Measurements from ENCODE around the gene SUMO2. TPM values are rescaled to one million over a fixed set of nuclear protein-coding genes. Genes with fewer than 3 reads are reported as not detected.
"Not testable (repeated sequence)": the region's sequence is repeated elsewhere in the genome, so short reads cannot be mapped to it uniquely, and the experiment has no call there.

Gene SUMO2
- total RNA-seq, 1 donor from 2014 or later = 657 TPM

- H3K9me3 Mint-ChIP-seq (ENCODE audit: unreplicated experiment) = no peaks in the 10 kb centered on the region
- H3K4me1 Mint-ChIP-seq (ENCODE audit: unreplicated experiment) = peaks cover 4% of the 10 kb centered on the region
- peaks cover 6% of the 10 kb centered on the region for H3K36me3 Mint-ChIP-seq (ENCODE audit: low read depth, unreplicated experiment)
- H3K27me3 Mint-ChIP-seq (ENCODE audit: unreplicated experiment) = no peaks in the 10 kb centered on the region
- TF ChIP-seq CTCF (IDR thresholded peaks at IDR 0.05; ENCODE audit: unreplicated experiment) = no peak
- no peak for DNase-seq (ENCODE audit: low spot score)
- no peak overlapping the region for H3K27ac Mint-ChIP-seq (ENCODE audit: unreplicated experiment)
- no peak overlapping the region for H3K4me3 Mint-ChIP-seq (ENCODE audit: unreplicated experiment)
Observed at GRCh38 chr17:75160211-75160610, 22.5 kb downstream of the SUMO2 start.

GRCh38 chr17:75159196-75160031 is 23.3 kb downstream of the SUMO2 start:
- Mint-ChIP-seq H3K27ac (ENCODE audit: unreplicated experiment) (no peak overlapping the region), H3K27me3 (ENCODE audit: unreplicated experiment) (no peaks in the 10 kb centered on the region), H3K9me3 (ENCODE audit: unreplicated experiment) (no peaks in the 10 kb centered on the region), H3K4me3 (ENCODE audit: unreplicated experiment) (peak overlapping the region; percentile 21), H3K36me3 (ENCODE audit: low read depth, unreplicated experiment) (peaks cover 6% of the 10 kb centered on the region), H3K4me1 (ENCODE audit: unreplicated experiment) (peaks cover 9% of the 10 kb centered on the region)
- DNase-seq (ENCODE audit: low spot score) = no peak
- no peak for TF ChIP-seq CTCF (IDR thresholded peaks at IDR 0.05; ENCODE audit: unreplicated experiment)

- H3K4me3 Mint-ChIP-seq (ENCODE audit: unreplicated experiment); DNase-seq (ENCODE audit: low spot score); H3K27ac Mint-ChIP-seq (ENCODE audit: unreplicated experiment); H3K9me3 Mint-ChIP-seq (ENCODE audit: unreplicated experiment); H3K27me3 Mint-ChIP-seq (ENCODE audit: unreplicated experiment); H3K36me3 Mint-ChIP-seq (ENCODE audit: low read depth, unreplicated experiment): not testable (repeated sequence)
- H3K4me1 Mint-ChIP-seq (ENCODE audit: unreplicated experiment) = peaks cover 12% of the 10 kb centered on the region
Observed at GRCh38 chr17:75158480-75158879, 24.3 kb downstream of the SUMO2 start.

GRCh38 chr17:75155191-75155601 is 27.6 kb downstream of the SUMO2 start:
- DNase-seq (ENCODE audit: low spot score) = no peak
- Mint-ChIP-seq H3K27ac (ENCODE audit: unreplicated experiment) (no peak overlapping the region), H3K36me3 (ENCODE audit: low read depth, unreplicated experiment) (peaks cover 4% of the 10 kb centered on the region), H3K9me3 (ENCODE audit: unreplicated experiment) (no peaks in the 10 kb centered on the region), H3K27me3 (ENCODE audit: unreplicated experiment) (peaks cover 4% of the 10 kb centered on the region), H3K4me3 (ENCODE audit: unreplicated experiment) (peak overlapping the region; percentile 29), H3K4me1 (ENCODE audit: unreplicated experiment) (peaks cover 22% of the 10 kb centered on the region)
- no peak for TF ChIP-seq CTCF (IDR thresholded peaks at IDR 0.05; ENCODE audit: unreplicated experiment)

- DNase-seq (ENCODE audit: low spot score) = peak; percentile 96
- peaks cover 26% of the 10 kb centered on the region for H3K4me1 Mint-ChIP-seq (ENCODE audit: unreplicated experiment)
- peak within 1 kb of the TSS; percentile 84 for H3K27ac Mint-ChIP-seq (ENCODE audit: unreplicated experiment)
- peaks cover 5% of the 10 kb centered on the region for H3K27me3 Mint-ChIP-seq (ENCODE audit: unreplicated experiment)
- peaks cover 7% of the 10 kb centered on the region for H3K36me3 Mint-ChIP-seq (ENCODE audit: low read depth, unreplicated experiment)
- H3K9me3 Mint-ChIP-seq (ENCODE audit: unreplicated experiment) = no peaks in the 10 kb centered on the region
- no peak for TF ChIP-seq CTCF (IDR thresholded peaks at IDR 0.05; ENCODE audit: unreplicated experiment)
- H3K4me3 Mint-ChIP-seq (ENCODE audit: unreplicated experiment) = peak within 1 kb of the TSS; percentile 98
Observed at GRCh38 chr17:75154195-75155106, 28.3 kb downstream of the SUMO2 start, which contains the start of gene JPT1. TSS of gene JPT1 (minus strand) at chr17:75154512. CDS start at chr17:75154397, 115 bp downstream.

All from endothelial cell (in vitro differentiated cells).